Dedifferentiated amniotic fluid mesenchymal stem cell (primary cell): ENCODE measurements around the gene POLR3G.

Experiments
- DNase-seq: peaks from one replicate; pipeline ENCODE4 v3.0.0-alpha.2; 2016; ENCODE audit errors: extremely low spot score

POLR3G gene, protein sequence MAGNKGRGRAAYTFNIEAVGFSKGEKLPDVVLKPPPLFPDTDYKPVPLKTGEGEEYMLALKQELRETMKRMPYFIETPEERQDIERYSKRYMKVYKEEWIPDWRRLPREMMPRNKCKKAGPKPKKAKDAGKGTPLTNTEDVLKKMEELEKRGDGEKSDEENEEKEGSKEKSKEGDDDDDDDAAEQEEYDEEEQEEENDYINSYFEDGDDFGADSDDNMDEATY

DNA sequence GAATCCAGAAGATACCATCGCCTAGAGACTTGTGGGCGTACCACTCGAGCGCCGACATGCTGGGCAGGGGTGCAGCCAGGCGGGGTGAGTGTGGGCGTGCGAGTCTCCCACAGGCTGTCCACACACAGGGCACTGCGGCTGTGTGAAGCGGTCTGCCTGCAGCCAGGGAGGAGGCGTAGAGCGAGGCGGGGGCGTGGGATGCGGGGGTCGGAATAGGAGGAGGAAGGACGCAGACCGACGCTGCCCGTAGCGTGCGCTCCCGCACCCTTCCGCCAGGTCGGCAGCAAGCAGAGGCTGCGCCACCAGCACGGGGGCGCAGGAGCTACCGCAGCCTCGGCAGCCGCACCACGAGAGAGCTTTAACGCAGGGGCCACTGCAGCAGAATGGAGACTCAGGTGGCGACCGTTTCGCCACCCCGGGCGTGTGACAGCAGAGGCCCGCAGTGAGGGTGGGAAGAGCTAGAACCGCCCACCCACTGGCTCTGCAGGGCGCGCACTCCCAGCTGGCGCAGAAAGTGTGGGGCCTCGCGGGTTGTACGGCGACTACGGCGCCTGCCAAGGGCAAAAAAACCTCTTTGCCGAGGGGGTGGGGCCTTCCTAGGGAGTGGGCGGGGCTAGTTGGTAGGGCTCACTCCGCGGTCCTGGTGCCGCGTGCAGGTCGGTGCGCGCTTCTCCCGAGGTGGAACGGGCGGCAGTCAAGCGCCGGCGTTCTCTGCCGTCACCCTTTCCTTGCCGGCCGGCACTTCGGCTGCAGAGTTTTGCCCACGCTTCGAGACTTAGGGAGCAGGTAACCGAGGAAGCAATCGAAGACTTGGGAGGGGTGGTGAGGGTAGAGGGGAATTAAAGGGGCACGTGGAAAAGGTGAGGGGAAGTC lies at the start of gene POLR3G, which contains the start of gene MBLAC2:
Gene POLR3G, plus strand, starts transcription at position 630 of the 873 bp plus-strand sequence. CDS start 10,704 bp downstream, outside the sequence.
Gene MBLAC2, minus strand, starts transcription at position 537 of the 873 bp plus-strand sequence. Its CDS starts 479 bp downstream, at position 58.
- DNase-seq = peak; percentile 82

DNA sequence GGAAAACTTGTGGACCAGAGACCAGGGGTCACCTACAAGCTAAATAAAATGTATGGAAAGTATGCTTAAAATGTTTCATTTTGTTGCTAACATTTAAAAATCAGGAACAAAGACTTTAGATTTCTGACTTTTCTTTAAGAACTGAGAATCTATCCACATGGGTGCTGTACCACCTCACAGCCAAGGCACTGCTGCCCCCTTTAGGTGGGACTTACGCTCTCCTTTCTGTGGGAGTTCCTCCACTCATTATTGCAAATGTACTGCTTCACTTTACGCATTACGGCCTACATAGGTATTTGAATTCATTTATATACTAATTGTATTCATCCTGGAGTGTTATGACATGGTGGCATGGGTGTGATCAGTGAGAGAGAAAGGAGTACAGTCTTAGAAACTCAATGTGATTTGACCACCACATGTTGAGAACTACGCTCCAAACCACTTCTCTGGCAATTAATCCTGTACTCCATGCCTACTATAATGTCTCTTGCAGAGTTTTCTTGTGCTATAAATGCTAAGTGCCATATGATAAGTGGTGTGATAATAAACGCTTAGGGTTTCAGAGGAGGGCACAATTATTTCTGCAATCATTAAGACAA lies 40.4 kb upstream of the POLR3G start:
- no peak for DNase-seq

DNA sequence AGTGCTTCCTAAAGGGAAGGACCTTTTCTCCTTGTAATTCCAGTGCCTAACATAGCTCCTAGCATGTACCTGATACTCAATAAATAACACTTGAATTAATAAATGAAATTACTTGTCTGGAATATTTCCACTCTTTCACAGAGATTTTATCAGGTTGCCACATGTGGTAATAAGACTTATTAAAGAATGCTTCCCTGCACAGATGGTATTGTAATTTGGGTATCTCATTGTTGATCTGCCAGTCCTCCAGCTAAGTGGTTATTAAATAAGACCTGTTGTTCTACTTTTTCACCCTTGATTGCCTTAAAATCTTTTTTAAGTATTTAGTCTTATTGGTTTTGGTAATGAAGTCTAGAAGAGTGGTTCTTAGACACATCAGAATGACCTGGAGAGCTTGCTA lies 37.0 kb upstream of the POLR3G start:
- no peak for DNase-seq

DNA sequence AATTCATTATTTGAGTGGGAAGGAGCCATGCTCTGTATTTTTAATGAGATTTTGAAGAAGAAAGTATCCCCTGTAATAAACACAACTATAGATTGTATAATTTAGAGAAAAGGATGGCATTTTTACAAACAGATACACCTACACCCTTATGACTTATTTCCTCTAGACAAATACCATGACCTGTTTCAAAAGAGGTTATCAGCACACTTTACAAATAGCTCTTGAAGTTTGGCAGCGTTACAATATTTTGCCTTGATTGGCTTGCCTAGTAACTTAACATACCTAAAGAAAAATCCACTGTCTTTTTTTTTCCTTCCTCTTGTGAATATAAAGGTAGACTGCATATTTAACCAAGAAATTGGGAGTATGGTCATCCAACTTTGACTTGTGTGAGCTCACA lies 36.6 kb upstream of the POLR3G start:
- DNase-seq = no peak

DNA sequence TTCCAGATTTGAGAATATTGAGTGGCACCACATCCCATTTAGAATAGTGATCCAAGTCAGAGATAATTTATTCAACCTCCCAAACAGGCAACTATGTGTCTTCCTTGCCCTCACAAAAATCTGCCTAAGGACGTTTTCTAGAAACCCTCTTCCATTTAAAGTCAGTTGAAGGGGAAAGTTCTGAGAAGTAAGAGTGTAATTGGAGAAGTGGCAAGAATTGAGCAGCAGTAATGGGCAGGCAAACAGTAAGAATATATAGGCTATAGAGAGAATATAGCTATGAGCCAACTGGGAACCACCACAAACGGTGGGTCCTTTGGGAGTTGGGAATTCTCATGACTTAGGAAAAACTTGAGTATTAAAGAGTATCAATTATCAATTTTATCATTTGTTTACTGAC lies 34.0 kb upstream of the POLR3G start:
- no peak for DNase-seq

DNA sequence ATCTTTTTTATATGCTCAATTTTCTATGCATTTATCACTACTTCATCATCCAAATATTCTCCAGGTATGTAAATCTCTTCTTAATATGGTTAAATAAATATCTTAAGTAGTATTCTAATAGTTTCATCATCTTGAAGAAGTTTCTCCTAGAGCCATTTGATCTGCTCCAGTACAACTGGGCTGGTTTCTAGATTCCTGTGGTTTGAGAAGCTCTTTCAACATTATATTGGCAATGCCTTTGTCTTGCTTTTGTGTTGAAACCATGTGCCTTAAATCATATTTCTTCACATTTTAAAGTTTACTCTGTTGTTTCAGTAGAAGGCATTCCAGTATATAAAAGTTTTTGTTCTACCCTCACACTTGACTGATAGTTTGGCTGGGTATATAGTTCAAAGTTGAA lies 27.7 kb upstream of the POLR3G start:
- no peak for DNase-seq

DNA sequence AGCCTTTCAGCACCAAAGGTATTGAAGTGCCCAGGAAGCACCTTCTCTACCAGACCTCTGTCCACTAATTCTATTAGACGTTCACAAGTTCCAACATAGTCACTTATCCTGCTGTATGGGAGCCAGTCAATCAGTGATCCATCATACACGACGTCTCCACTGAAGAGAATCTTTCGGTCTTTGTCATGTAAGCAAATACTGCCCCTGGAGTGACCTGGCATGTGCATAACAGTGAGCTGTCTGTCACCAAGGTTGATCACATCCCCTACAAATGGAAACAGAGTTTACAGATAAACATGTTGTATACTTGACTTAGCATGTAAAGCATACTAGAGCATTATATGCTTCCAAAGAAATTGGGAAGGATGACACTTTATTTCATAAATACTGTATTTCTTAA lies 13.4 kb upstream of the POLR3G start:
- DNase-seq = no peak

DNA sequence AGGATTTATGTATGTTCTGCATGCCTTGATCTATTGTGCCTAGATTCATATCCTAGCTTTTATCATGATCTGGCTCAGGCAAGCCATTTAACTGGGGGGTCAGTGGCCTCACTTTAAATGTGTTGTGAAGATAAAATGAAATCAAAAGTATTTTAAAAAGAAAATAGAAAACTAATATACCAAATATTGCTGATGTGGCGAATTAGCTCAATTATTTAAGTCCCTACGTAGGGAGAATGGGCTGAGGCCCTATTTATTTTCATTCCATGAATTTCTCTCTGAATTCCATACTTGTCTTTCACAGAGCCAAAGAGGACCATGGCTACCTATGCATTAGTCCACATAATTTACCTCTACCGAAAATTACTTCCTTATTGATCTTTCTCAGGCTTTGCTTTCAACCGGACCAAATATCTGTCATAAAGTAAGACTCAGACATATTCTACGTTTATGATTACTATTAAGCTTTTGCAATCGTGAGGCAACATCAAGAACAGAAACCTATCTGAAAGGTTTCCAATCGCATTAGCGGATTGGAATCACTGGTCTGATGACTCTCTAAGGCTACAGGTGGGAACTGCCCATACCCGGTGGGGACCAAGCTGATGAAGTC lies 1.8 kb upstream of the POLR3G start:
- no peak for DNase-seq

DNA sequence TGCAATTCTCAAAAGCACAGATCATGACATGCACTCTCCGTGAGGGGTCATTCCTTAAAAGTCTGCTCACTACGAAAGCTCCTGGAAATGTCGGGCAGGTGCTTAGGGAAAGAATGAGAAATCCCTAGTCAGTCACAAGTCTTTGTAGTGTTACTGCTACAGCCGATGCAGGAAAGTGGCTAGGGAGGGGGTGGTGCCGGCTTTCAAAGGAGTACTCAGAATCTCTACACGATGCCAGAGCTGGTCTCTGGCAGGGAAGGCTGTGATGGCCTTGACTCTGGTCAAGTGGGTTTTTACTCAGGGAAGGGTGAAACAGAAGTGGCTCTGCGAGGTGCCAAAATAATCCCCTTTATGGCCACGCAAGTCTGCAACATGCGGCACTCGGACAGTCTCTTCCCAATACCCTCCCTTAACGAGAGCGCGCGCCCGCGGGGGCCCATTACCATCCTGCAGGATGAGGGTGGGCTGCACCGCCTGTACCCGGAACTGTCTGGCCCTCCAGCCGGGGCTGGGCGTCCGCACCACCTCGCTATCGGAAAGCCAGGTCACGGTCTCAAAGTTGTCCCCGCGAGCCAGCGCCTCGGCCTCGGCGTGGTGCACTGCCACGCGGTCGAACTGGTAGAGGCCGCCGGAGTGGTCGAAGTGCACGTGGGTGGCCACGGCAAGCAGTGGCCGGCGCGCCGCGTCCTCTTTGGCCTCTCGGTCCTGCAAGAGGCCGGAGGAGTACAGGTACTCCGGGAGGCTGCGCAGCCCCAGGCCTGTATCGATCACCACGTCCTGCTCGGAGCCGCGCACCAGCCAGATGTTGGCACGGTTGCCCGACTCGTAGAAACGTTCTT lies 1.0 kb upstream of the POLR3G start:
- no peak for DNase-seq

DNA sequence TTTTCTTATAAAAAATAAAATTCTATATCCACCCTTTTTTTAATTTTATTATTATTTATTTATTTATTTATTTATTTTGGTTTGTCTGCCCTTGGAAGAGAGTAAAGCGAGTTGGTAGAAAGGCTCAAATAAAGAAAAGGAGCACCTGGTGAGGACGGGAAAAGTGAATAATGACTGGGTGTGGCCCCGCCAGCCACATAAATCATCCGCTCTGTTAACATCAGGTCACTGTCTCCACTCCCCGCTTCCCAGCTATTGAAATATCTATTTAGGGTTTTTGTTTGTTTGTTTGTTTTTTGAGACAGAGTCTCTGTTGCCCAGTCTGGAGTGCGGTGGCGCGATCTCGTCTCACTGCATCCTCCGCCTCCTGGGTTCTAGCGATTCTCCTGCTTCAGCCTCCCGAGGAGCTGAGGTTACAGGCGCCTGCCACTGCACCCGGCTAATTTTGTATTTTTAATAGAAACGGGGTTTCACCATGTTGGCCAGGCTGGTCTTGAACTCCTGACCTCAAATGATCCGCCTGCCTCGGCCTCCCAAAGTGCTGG lies 844 bp downstream of the POLR3G start:
- DNase-seq = no peak

DNA sequence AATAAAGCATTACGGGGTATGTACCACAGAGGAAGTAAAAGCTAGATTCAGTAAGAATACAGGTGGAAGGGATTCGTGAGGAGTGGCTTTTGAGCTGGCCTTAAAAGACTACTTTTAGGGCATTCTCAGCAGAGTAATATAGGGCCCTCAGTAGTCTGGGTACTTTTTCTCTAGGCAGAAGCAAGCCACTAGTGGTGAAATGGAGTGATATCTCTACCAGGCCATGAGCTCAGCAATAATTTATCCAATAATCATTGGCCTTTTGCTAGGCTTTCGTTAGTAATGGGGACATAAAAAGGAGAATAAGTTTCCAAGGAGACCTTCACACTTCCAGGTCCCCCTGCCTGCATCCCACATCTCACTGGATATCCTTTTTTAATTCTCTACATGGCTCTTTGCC lies 1.7 kb downstream of the POLR3G start:
- DNase-seq = no peak

DNA sequence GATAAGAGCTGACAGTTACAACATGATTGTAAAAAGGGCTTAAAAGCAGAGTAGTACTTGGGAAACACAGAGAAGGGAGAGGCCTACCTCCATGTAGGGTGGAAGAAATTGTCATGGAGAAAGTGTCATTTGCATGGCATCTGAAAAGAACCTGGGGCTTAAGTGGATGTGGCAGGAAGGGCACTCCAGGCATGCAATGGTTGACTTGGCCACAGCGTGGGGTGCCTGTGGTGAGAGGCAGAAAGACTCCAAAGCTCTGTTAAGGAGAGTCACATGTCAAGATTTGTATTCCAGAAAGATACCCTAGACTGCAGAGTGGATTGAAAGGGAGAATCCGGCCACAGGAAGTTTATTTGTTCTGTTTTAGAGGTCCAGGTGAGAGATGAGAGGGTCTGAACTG lies 2.4 kb downstream of the POLR3G start:
- DNase-seq = no peak

DNA sequence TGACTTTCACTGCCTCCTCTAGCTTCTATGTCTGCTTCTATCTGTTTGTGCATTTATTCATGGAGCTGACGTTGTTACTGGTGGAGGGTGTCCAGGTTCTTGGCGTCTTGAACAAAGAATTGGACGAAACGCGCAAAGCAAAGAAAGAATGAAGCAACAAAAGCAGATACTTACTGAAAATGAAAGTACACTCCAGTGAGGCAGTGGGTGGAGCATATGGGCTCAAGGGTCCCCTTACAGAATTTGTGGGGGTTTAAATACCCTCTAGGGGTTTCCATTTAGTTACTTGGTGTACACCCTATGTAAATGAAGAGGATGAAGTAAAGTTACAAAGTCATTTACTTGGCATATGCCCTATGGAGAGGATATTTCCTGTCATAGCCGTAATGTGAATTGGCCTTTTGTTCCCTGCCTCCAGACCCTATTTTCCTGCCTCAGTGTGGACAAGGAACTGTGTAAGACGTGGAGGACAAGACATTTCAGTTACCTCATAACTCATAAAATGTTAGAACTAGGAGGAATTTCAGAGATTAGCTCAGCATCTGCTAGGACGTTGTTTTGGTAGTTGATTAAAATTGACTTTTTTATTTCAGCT lies 3.1 kb downstream of the POLR3G start:
- DNase-seq = no peak

DNA sequence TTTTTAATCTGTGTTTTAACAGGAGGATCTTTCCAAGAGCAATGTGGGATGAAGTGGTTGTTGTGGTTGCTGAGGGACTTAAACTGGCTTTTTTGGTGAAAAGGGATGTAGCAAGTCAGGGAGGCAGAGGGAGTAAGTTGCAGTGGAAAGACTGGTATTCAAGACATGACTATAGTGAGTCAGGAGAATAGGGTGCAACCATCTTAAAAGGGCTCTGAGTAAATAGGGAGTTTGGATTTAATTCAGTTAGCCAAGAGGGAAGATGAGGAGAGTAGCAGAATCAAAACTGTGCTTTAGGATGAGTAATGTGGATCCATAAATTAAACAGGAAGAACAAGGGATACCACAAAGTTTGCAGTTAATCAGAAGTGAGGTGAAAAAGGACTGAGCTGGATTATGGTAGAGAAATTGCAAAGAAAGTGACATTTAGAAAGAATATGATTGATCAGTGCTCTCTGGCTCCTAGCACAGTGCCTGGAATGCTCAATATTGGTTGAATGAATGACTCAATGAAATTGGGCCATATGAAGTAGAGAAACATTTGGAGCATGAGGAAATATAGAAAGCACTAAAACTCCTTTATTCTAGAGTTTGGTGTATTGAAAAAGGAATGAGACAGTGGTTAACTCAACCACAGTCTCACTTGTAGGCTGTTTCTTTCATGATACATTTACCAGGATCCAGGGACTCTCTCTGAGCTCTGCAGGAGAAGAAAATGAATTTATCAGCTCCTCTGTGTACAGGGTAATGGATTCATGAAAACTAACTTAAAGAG lies 5.1 kb downstream of the POLR3G start:
- no peak for DNase-seq

DNA sequence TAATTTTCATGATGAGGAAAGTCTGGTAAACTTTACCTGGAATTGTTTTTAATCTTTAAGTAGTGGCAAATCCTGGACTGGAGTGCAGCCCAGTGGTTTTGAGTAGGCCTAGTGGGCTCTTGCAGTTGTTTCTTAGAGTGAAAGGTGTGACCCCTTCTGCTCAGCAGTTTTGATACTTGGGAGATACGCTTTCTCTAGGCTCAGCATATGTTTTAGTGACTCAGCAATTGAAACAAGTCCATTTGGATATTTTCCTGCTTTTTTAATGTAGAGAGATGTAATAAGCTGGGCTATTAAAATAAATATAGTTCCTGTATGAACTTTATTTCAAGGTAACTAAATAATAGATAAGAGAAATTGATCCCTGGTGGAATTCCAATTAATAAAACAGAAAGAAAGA lies 6.0 kb downstream of the POLR3G start:
- DNase-seq = no peak

DNA sequence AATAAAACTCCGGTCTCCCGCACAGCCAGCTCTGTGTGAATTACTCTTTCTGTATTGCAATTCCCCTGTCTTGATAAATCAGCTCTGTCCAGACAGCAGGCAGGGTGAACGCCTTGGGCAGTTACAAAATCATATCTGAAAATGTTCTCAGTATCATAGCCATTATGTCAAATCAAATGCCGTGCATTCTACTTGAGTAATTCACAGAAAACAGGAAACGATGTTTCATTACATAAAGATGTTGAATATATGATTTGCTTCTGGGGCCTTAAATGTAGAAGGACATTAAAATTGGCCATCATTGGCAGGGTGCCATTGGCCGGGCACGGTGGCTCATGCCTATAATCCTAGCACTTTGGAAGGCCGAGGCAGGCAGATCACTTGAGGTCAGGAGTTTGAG lies 8.5 kb downstream of the POLR3G start:
- DNase-seq = no peak

DNA sequence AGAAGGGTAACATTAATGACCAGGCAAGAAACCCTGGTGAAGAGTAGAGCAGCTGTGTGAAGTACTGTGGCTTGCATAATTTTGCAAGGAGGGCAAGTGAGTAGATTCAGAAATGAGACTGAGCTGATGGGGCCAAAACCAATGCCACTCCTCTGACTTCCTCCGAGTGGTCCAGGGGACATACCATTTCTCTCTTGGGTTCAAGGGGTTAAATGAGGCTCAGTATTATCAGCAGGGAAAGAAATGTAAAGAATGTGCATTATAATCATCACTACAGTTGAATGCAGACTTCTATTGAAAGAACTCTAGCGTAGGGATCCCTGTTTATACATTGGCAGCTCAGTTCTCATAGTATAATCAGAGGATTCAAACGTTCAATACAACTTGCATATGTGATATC lies 9.9 kb downstream of the POLR3G start:
- DNase-seq = no peak

DNA sequence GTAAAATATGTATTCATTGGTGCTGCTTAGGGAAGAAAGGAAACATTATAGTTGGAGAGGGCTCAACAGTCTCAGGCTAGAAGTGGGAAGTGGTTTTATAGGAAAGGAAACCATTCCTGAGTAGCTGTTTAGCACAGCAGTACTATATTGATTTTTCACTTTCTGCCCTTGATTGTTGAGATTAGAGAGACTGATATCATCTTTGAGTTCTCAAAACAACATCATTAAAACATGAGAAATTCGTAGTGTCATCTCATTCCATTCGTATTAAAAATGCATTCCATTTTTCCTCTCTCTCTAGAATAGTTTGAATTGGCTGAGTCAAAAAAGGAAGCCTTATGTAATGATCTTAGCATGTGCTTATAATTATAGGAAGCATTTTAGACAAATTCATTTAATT lies 14.1 kb downstream of the POLR3G start:
- peak; percentile 75 for DNase-seq

DNA sequence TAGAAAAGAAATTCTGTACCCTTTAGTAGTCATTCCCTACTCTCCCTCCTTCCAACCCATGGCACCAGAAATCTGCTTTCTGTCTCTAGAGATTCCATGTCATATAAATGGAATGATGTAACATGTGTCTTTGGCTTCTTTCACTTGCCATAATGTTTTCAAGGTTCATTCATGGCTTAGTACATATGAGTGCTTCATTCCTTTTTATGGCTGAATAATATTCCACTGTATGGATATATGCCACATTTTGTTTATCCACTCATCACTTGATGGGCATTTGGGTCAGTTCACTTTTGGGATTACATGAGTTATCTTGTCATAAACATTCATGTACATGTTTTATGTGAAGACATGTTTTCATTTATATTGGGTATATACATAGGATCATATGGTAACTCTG lies 19.4 kb downstream of the POLR3G start:
- DNase-seq = no peak

DNA sequence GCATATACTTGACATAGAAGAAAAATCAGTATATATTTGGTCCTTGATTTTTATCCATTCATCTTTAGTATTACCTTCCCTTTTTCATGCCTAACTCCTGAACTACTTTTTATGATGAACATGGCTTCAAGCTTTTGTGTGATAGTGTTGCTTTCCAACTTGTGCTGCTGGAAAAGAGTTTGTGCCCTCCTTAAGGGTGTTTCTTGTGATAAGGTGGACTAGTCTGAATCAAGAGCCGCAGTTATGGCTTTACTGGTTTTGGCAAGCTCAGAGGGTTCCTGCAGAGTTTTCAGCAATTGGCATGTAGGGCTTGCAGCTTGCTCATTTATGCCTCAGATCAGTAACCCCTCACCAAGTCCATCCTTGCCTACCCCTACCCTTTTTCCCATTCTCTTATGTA lies 20.5 kb downstream of the POLR3G start:
- DNase-seq = no peak
